GM12864 (cell line): ENCODE results near the gene LHPP.

Source experiments
- DNase-seq: peaks from one replicate; pipeline ENCODE4 v3.0.0-alpha.2; 2011; ENCODE audit warnings: low read depth
- H3K4me3 ChIP-seq: 2 replicates; pipeline ENCODE4 v1.5.1; 2011; ENCODE audit warnings: mild to moderate bottlenecking, low read depth, low read length, control low read depth
- TF ChIP-seq, protein P1 (sequence below): IDR thresholded peaks from 2 replicates; pipeline ENCODE4 v1.5.1; 2011; ENCODE audit warnings: low read depth, mild to moderate bottlenecking, moderate library complexity, low read length, control low read depth, inconsistent platforms; ENCODE audit errors: missing control alignments

Gene LHPP

DNA sequence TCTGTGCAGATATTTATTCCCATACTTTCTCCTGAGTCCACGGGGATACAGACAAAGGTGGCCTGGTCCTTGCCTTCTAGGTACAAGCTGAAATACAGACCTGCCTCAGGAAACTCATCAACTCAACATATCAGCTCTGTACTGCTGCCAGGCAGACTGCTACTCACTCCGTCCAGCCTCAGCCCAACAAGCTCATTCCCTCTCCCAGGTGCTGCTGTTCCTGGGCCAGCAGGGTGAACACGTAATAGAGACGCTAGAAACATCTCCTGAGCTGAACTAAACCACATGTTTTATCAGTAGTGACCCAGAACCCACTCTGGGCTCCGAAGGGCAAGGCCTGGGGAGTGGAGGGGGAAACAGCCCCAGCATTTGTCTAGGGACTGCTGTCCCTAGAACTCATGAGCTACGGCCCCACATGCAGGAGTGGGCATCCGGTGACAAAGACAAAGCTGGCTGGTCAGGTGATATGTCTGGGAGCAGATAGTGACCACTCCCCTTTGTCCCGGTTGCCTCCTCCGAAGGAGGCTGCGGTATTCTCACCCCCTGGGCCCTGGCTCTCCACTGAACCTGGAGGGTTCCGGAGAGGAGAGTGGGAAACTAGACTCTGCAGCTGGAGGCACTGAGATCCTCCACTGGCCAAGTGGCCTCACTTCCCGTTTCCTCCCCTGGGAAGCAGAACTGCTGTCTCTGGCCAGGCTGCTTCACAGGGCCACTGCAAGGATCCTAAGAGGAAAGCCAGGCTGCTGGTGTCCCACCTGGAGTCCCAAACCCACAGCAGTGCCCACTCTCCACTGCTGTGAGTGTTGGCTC, 166.4 kb downstream of the LHPP start:
- H3K4me3 ChIP-seq = no peak overlapping the region
- TF ChIP-seq, protein P1, sequence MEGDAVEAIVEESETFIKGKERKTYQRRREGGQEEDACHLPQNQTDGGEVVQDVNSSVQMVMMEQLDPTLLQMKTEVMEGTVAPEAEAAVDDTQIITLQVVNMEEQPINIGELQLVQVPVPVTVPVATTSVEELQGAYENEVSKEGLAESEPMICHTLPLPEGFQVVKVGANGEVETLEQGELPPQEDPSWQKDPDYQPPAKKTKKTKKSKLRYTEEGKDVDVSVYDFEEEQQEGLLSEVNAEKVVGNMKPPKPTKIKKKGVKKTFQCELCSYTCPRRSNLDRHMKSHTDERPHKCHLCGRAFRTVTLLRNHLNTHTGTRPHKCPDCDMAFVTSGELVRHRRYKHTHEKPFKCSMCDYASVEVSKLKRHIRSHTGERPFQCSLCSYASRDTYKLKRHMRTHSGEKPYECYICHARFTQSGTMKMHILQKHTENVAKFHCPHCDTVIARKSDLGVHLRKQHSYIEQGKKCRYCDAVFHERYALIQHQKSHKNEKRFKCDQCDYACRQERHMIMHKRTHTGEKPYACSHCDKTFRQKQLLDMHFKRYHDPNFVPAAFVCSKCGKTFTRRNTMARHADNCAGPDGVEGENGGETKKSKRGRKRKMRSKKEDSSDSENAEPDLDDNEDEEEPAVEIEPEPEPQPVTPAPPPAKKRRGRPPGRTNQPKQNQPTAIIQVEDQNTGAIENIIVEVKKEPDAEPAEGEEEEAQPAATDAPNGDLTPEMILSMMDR = no peak
- no peak for DNase-seq

DNA sequence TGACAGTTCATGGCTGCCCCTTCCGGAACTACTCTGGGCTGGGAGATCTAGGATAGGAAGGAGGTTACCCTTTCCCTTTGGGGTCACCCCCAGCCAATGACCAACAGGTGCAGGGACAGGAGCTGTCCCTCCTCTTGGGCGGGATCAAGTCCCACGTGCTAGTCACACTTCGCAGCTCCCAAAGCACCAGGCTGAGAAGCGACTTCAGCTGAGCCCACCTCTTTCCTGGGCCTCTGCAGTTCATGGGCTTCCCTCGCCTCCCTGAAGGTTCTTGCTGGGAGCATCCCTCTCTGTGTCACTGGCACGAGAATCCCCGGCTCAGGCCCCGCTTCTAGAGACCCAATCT, 167.0 kb downstream of the LHPP start:
- TF ChIP-seq, protein P1 = no peak
- no peak overlapping the region for H3K4me3 ChIP-seq
- DNase-seq = no peak

DNA sequence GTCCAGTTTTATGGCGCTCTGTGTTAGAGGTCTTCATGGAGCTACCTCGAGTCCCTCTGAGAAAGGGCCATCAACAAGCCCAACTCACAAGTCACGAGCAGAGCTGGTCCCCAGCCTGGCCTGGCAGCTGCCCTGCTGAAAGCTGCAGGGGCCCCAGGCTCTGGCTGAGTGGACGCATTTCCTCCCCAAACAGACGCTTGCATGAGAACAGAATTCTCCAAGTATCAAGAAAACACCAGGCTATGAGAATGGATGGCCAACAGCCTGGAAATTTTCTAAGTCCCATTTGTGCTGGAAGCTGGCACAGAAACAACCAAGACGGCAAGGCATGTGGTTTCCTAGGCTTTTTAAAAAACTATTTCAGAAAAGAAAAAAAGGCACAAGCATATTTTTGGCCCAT, 167.8 kb downstream of the LHPP start:
- TF ChIP-seq, protein P1 = no peak

DNA sequence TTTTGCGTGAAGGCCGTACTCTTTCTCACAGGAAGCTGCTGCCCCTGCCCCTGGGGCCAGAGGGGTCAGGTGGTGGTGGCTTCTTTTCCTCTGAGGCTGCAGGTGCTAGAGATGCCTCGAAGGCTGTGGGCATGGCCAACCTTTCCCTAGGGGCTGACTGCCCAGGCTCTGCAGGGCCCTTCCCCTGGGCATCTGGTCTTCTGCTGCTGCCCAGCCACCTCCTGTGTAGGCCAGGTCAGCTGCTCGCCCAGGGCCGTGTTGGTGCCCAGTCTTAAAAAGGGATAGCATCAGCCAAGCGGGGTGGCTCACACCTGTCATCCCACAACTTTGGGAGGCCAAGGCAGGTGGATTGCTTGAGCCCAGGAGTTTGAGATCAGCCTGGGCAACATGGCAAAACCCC, 168.2 kb downstream of the LHPP start:
- DNase-seq = no peak
- H3K4me3 ChIP-seq = no peak overlapping the region
- TF ChIP-seq, protein P1 = no peak

More for the DNA sequence above, 167.8 kb downstream of the LHPP start:
- DNase-seq = no peak
- no peak overlapping the region for H3K4me3 ChIP-seq

DNA sequence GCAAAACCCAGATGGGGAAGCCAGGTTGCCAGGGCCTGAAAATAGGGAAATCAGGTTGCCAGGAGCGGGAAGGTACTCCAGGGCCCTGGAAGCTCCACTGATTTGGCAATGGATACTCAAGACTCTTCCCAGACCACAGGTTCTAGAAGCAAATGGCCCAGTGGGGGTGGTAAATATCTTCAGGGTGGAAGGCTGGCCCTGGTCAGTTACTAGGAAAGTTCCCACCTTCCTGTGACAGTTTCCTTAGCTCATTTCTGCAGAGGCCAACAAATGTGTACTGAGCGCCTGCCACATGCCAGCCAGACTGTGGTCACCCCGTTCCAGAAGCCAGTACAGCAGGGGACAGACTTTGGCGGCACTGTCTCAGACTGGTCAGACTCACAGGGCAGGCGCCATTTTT, 168.9 kb downstream of the LHPP start:
- no peak overlapping the region for H3K4me3 ChIP-seq
- TF ChIP-seq, protein P1 = no peak
- DNase-seq = no peak

DNA sequence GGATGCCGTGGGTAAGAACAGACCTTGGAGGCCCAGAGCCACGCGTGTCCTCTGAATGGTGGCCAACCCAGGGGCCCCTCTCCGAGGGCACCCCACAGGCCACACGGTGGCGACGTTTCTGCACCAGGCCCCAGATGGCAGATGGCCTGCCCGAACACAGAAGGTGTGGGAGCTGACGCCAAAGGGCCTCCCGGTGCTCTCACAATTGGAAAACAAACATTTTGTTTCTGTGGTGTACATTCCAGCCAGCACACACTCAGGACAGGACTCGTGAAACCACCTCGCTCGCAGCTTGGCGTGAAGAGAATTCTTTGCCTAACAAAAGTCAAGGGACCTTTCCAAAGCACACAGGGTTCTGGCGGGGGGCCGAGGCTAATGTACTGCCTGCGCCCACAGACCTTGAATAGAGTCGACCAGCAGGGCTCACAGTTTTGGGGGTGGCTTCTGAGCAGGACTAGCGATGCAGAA, 170.5 kb downstream of the LHPP start:
- H3K4me3 ChIP-seq = no peak overlapping the region
- TF ChIP-seq, protein P1 = peak; percentile 10
- no peak for DNase-seq

DNA sequence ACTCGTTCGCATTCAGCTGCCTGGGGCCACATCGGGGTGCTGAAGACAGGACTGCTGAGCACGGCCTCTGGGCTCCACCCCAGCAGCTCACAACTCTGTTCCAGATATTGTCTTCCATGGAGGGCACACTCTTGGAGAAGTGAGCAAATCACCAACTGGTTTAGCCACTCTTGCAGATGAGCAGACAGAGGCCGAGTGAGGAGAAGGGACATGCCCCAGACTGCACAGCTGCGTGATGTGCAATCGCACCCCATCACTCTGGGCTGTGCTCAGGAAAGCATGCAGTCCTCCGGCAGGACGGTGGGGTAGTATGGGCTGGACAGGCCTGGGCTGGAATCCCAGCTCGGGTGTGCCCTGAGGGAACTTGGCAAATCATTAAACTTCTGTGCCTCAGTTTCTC, 170.9 kb downstream of the LHPP start:
- H3K4me3 ChIP-seq = no peak overlapping the region
- no peak for DNase-seq
- TF ChIP-seq, protein P1 = no peak
